ENCODE results near the gene SHC3.

- no peak for TF ChIP-seq CTCF (IDR thresholded peaks at IDR 0.05)
- no peak for TF ChIP-seq POLR2A (IDR thresholded peaks at IDR 0.05)
These were observed 12.7 kb downstream of the SHC3 start for GRCh38 chr9:89165880-89166279.

Data from gastroesophageal sphincter (tissue), 3 donors.